Measurements from ENCODE around the gene EFNA4. TPM values are rescaled to one million over a fixed set of nuclear protein-coding genes. Genes with fewer than 3 reads are reported as not detected.

Gene EFNA4
- total and polyA plus RNA-seq, 2 of the 8 experiments (the other 6 are each of a cell fraction or from before 2014, with no cell fraction given): 21.9 to 23.9 TPM

DNA sequence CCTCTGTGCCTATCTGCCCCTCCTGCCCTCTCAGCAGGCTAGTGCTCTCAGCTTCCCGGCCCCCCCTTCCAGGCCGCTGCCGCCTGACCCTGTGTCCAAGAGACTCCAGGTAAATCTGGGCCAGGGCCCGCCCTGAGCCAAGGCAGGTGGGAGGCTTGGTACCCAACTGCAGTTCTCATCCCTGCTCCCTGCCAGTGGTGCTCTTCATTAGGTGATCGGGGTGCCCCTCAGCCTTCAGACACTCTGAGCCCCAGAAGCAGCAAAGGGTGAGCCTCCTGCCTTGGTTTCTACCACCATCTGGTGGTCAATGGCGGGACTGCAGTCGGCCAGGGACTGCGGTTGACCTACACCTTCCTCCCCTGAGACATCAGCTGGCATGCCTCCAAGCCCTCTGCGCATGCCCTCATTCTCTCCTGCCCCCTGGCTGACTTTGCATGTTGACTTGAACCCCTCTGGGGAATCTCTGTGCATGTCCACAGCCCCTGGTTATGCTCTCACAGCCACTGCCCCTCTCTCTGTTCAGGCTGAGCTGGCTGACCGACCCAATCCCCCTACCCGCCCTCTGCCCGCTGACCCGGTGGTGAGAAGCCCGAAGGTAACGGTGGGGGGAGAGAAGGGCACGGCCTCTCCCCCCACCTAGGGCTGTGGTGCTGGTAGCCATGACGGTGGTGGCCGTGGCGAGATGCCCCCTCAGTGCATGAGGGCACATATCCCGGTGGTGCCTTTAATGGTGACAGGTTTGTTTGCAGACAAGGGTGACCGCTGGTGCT, 2.0 kb upstream of the EFNA4 start (continued):
- TF ChIP-seq HDAC2 (IDR thresholded peaks at IDR 0.05; ENCODE audit: borderline replicate concordance in 1 of 2, low read depth in 2 of 2, low read length in 2 of 2) (no peak), ASH2L (IDR thresholded peaks at IDR 0.05; ENCODE audit: low read length) (no peak), SIN3A (conservative IDR thresholded peaks at IDR 0.05 in 1 of 2, IDR thresholded peaks at IDR 0.05 in 1 of 2; ENCODE audit: low read depth in 1 of 2, low read length in 2 of 2) (peak; percentile 65 to 85; a peak in 2 of 4 replicates), EZH2 (IDR thresholded peaks at IDR 0.05; ENCODE audit: low read depth, low read length, severe bottlenecking) (no peak), TBP (IDR thresholded peaks at IDR 0.05; ENCODE audit: low read depth, low read length) (no peak), SP1 (IDR thresholded peaks at IDR 0.05; ENCODE audit: low read depth, low read length) (no peak), PHF8 (conservative IDR thresholded peaks at IDR 0.05; ENCODE audit: low read depth, low read length) (no peak), POU5F1 (IDR thresholded peaks at IDR 0.05; ENCODE audit: low read depth, low read length) (no peak), SP4 (IDR thresholded peaks at IDR 0.05; ENCODE audit: low read length) (peak; percentile 18; the same call in 1 of the 2 replicates), GTF2F1 (IDR thresholded peaks at IDR 0.05; ENCODE audit: borderline replicate concordance, low read depth, low read length) (no peak), NANOG (IDR thresholded peaks at IDR 0.05; ENCODE audit: insufficient read depth, low read depth, low read length, poor library complexity, severe bottlenecking) (no peak), RFX5 (IDR thresholded peaks at IDR 0.05; ENCODE audit: borderline replicate concordance, low read depth, low read length) (no peak), TEAD4 (IDR thresholded peaks at IDR 0.05; ENCODE audit: low read depth, low read length) (no peak; the same call in 1 of the 2 replicates), SUZ12 (IDR thresholded peaks at IDR 0.05; ENCODE audit: low read length) (no peak), SIRT6 (IDR thresholded peaks at IDR 0.05; ENCODE audit: low read length) (no peak), JUND (IDR thresholded peaks at IDR 0.05; ENCODE audit: low read length) (no peak), EP300 (IDR thresholded peaks at IDR 0.05; ENCODE audit: borderline replicate concordance in 1 of 2, low read depth in 2 of 2, low read length in 2 of 2) (no peak), BCL11A (IDR thresholded peaks at IDR 0.05; ENCODE audit: low read depth in 2 of 2, low read length in 2 of 2) (no peak)
- TF ChIP-seq, protein P1, sequence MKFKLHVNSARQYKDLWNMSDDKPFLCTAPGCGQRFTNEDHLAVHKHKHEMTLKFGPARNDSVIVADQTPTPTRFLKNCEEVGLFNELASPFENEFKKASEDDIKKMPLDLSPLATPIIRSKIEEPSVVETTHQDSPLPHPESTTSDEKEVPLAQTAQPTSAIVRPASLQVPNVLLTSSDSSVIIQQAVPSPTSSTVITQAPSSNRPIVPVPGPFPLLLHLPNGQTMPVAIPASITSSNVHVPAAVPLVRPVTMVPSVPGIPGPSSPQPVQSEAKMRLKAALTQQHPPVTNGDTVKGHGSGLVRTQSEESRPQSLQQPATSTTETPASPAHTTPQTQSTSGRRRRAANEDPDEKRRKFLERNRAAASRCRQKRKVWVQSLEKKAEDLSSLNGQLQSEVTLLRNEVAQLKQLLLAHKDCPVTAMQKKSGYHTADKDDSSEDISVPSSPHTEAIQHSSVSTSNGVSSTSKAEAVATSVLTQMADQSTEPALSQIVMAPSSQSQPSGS (IDR thresholded peaks at IDR 0.05; ENCODE audit: low read length): no peak
- TF ChIP-seq, protein P2, sequence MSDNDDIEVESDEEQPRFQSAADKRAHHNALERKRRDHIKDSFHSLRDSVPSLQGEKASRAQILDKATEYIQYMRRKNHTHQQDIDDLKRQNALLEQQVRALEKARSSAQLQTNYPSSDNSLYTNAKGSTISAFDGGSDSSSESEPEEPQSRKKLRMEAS (IDR thresholded peaks at IDR 0.05): 0 out of 2 replicates have a peak, but pooled peaks have one; percentile 29
- TF ChIP-seq, protein P3, sequence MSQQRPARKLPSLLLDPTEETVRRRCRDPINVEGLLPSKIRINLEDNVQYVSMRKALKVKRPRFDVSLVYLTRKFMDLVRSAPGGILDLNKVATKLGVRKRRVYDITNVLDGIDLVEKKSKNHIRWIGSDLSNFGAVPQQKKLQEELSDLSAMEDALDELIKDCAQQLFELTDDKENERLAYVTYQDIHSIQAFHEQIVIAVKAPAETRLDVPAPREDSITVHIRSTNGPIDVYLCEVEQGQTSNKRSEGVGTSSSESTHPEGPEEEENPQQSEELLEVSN (IDR thresholded peaks at IDR 0.05): no peak

All from H1 (cell line).